Liver (tissue), 3 donors: ENCODE results near the gene GOLGA8T.
"Not testable (repeated sequence)": the region's sequence is repeated elsewhere in the genome, so short reads cannot be mapped to it uniquely, and the experiment has no call there.

Source experiments
- CTCF ChIP-seq: fragments of 150-350 bp; IDR thresholded peaks from 2 replicates; pipeline ENCODE4 v1.5.1; 2017; ENCODE audit warnings: improper control_type of control experiment, low read depth, low read length; ENCODE audit not compliant: missing input control
- FOXA1 ChIP-seq: IDR thresholded peaks from 2 replicates; pipeline ENCODE4 v1.6.1; 2016; ENCODE audit warnings: antibody characterized with exemption
- GABPA ChIP-seq, 2 donors: IDR thresholded peaks in 1 of 2; conservative IDR thresholded peaks in 1 of 2; 2 replicates each; pipeline ENCODE4 v1.6.1; 2016; ENCODE audit warnings: antibody characterized with exemption in 2 of 2, mild to moderate bottlenecking in 1 of 2, moderate library complexity in 1 of 2
- JUND ChIP-seq, 2 donors: IDR thresholded peaks; 2 replicates each; pipeline ENCODE4 v1.6.1; 2016; ENCODE audit warnings: antibody characterized with exemption in 2 of 2
- MAX ChIP-seq: IDR thresholded peaks from 2 replicates; pipeline ENCODE4 v1.6.1; 2016; ENCODE audit warnings: antibody characterized with exemption
- RAD21 ChIP-seq, 2 donors: IDR thresholded peaks; 2 replicates each; pipeline ENCODE4 v1.6.1; 2016; ENCODE audit warnings: antibody characterized with exemption in 2 of 2, mild to moderate bottlenecking in 2 of 2
- RXRA ChIP-seq, 2 donors: IDR thresholded peaks; 2 replicates each; pipeline ENCODE4 v1.6.1; 2017 to 2018; ENCODE audit warnings: antibody characterized with exemption in 2 of 2, mild to moderate bottlenecking in 1 of 2
- ZBTB33 ChIP-seq: IDR thresholded peaks from 2 replicates; pipeline ENCODE4 v1.6.1; 2016; ENCODE audit warnings: antibody characterized with exemption
- donor health status: healthy.
- donor health status: healthy.

GRCh38 chr15:30167403-30167802, 32.6 kb downstream of the GOLGA8T start:
- TF ChIP-seq ZBTB33; CTCF; JUND (IDR thresholded peaks at IDR 0.05); GABPA (IDR thresholded peaks at IDR 0.05 in 1 of 2, conservative IDR thresholded peaks at IDR 0.05 in 1 of 2); MAX; RAD21 (IDR thresholded peaks at IDR 0.05); FOXA1; RXRA (IDR thresholded peaks at IDR 0.05): not testable (repeated sequence)
